Mucosa of gallbladder (tissue), 1 donor: ENCODE data around the gene SPANXA2. TPM values are rescaled to one million over a fixed set of nuclear protein-coding genes. Genes with fewer than 3 reads are reported as not detected.
"Not testable (repeated sequence)": the region's sequence is repeated elsewhere in the genome, so short reads cannot be mapped to it uniquely, and the experiment has no call there.

ENCODE experiments used
- DNase-seq: peaks from one replicate; pipeline ENCODE4 v3.0.0-alpha.2; 2020; ENCODE audit warnings: low spot score
- total RNA-seq: library from RNA; stranded (reverse); gene quantifications from one replicate; pipeline ENCODE4 v1.2.1, GENCODE V29; 2021
- donor health status: DM: no; HTN: no; CAD: no.

The SPANXA2 gene
- not detected for total RNA-seq

- DNase-seq: not testable (repeated sequence)
Observed at GRCh38 chrX:141589408-141589807, at the start of gene SPANXA2. Gene SPANXA2 (plus strand): TSS chrX:141589708. CDS start chrX:141589768, 60 bp downstream.

- not testable (repeated sequence) for DNase-seq
Observed at GRCh38 chrX:141542551-141542950, 47.0 kb upstream of the SPANXA2 start.

GRCh38 chrX:141584638-141585037, 4.9 kb upstream of the SPANXA2 start, which contains the start of gene SPANXA1:
Gene SPANXA1 (minus strand): TSS chrX:141584738. CDS start chrX:141584678, 60 bp downstream.
- DNase-seq: not testable (repeated sequence)

GRCh38 chrX:141609111-141609510, 19.6 kb downstream of the SPANXA2 start:
- DNase-seq: no peak

- DNase-seq: no peak
Observed at GRCh38 chrX:141619336-141619735, 29.8 kb downstream of the SPANXA2 start.

- DNase-seq: no peak
Observed at GRCh38 chrX:141632124-141632523, 42.6 kb downstream of the SPANXA2 start.

- no peak for DNase-seq
Observed at GRCh38 chrX:141638550-141638949, 49.0 kb downstream of the SPANXA2 start.

Other genes starting within 250 kb of the SPANXA2 start
- gene SPANXA1, start 5.0 kb upstream of the SPANXA2 start, total RNA-seq: not detected
- gene SPANXD, start 109.0 kb downstream of the SPANXA2 start, total RNA-seq: not detected
- not detected for gene MAGEC3, start 248.6 kb downstream of the SPANXA2 start, total RNA-seq